Activated CD4-positive, alpha-beta T cell treated with anti-CD3 and anti-CD28 coated beads, Interleukin-2, amount 10 ng/mL, durations not matched to agents 24 days and 14 days (primary cell): ENCODE data around the gene CALM1. TPM values are rescaled to one million over a fixed set of nuclear protein-coding genes. Genes with fewer than 3 reads are reported as not detected.

Source experiments
- total RNA-seq: library from RNA; stranded (reverse); gene quantifications from 2 replicates; pipeline ENCODE4 v1.2.3, GENCODE V29; 2022

CALM1 gene
- total RNA-seq, 1 donor from 2014 or later = 471 TPM

Other genes with a start within 250 kb of the CALM1 start
- 170 and 185 TPM in 2 replicates for gene PSMC1, start 140.5 kb upstream of the CALM1 start, total RNA-seq
- 22.1 and 22.8 TPM in 2 replicates for gene NRDE2, start 65.1 kb upstream of the CALM1 start, total RNA-seq